Kidney (tissue), 14 donors: ENCODE measurements around the gene OR2S2. TPM values are rescaled to one million over a fixed set of nuclear protein-coding genes. Genes with fewer than 3 reads are reported as not detected.

ENCODE experiments used
- DNase-seq, 5 donors: peaks; one replicate each; pipeline ENCODE4 v3.0.0-alpha.2; 2013 to 2020
- FAIRE-seq: peaks from 2 replicates; lab custom pipeline; 2012; peaks lifted over from hg19 to GRCh38; lab: Jason Lieb, UNC
- H3K27ac ChIP-seq, 2 donors: one replicate each; pipeline ENCODE4 v1.7.0; 2013; ENCODE audit warnings: low read depth in 2 of 2, low read length in 2 of 2, inconsistent platforms in 1 of 2
- H3K27me3 ChIP-seq: one replicate; pipeline ENCODE4 v1.7.1; 2013; ENCODE audit warnings: low read length, inconsistent platforms; ENCODE audit not compliant: control insufficient read depth, insufficient read depth
- H3K36me3 ChIP-seq, 3 donors: one replicate each; pipeline versions ENCODE4 v1.7.0 to v1.7.1; 2013; ENCODE audit warnings: low read length in 3 of 3, control low read depth in 1 of 3, inconsistent platforms in 1 of 3; ENCODE audit not compliant: insufficient read depth in 3 of 3, control insufficient read depth in 2 of 3
- H3K4me1 ChIP-seq, 3 donors: one replicate each; pipeline versions ENCODE4 v1.7.0 to v1.7.1; 2013; ENCODE audit warnings: low read length in 3 of 3, inconsistent platforms in 1 of 3, low read depth in 1 of 3; ENCODE audit not compliant: control insufficient read depth in 2 of 3, insufficient read depth in 2 of 3
- H3K4me3 ChIP-seq, 3 donors: one replicate each; pipeline versions ENCODE4 v1.7.0 to v1.8.1; 2013; ENCODE audit warnings: low read length in 3 of 3, control low read depth in 1 of 3, inconsistent platforms in 1 of 3
- H3K9ac ChIP-seq, 3 donors: one replicate each; pipeline versions ENCODE4 v1.7.0 to v1.7.1; 2013; ENCODE audit warnings: low read length in 3 of 3, control low read depth in 1 of 3, inconsistent platforms in 1 of 3
- H3K9me3 ChIP-seq, 3 donors: one replicate each; pipeline versions ENCODE4 v1.7.0 to v1.7.1; 2013; ENCODE audit warnings: low read length in 3 of 3, control low read depth in 1 of 3, inconsistent platforms in 1 of 3; ENCODE audit not compliant: control insufficient read depth in 2 of 3, insufficient read depth in 1 of 3
- CTCF ChIP-seq: IDR thresholded peaks from 3 replicates; pipeline ENCODE4 v1.5.1; 2012; ENCODE audit warnings: mild to moderate bottlenecking, moderate library complexity, borderline replicate concordance; ENCODE audit not compliant: insufficient read depth; ENCODE audit errors: extremely low read depth
- intact Hi-C: fragments of 100-400 bp; cut with DNase I; formaldehyde crosslinking; loops from one replicate; pipeline ENCODE4 v1.11.1; 2022
- polyA plus RNA-seq: library from polyadenylated mRNA; stranded (reverse); fragments of 350-450 nt; fragmentation: Illumina TruSeq; extraction: RNeasy Lipid Tissue Mini Kit (QIAGEN cat#74804); gene quantifications from one replicate; pipeline ENCODE4 v1.2.3, GENCODE V29; 2014; ENCODE audit warnings: low read depth, low replicate concordance; ENCODE audit not compliant: insufficient read depth
- total RNA-seq: library from RNA; stranded (reverse); fragmentation: NEBNext Ultra II Directional; extraction: Animal tissue kit (Norgen Biotek cat#: 25700); gene quantifications from one replicate; pipeline ENCODE4 v1.2.1, GENCODE V29; 2021
- donor health status: control.
- donor health status: control.
- donor health status: control.
- donor health status: control.
- donor health status: control.
- donor health status: DM: yes; HTN: yes; CAD: no.
- donor health status: Normal renal cell carcinoma (clear cell type).

OR2S2 gene
- total and polyA plus RNA-seq, 2 donors from 2014 or later = not detected

- Histone ChIP-seq H3K27me3 (peaks cover 2% of the 10 kb centered on the region), H3K9me3 (no peaks in the 10 kb centered on the region), H3K4me1 (peaks cover 0 to 4% (median 3%) of the 10 kb centered on the region in 3 donors), H3K27ac (no peak overlapping the region), H3K4me3 (no peak overlapping the region), H3K9ac (no peak overlapping the region), H3K36me3 (no peaks in the 10 kb centered on the region)
- intact Hi-C loops = no loop called here
- DNase-seq (peak in 2 of 5 donors; percentile 36 to 49), FAIRE-seq (no peak)
- TF ChIP-seq CTCF = no peak
Measured at GRCh38 chr9:35948901-35949318, 9.0 kb downstream of the OR2S2 start.

GRCh38 chr9:35948451-35948850, 9.5 kb downstream of the OR2S2 start:
- Histone ChIP-seq H3K4me1 (peaks cover 0 to 4% (median 3%) of the 10 kb centered on the region in 3 donors), H3K9ac (no peak overlapping the region), H3K27ac (no peak overlapping the region), H3K9me3 (no peaks in the 10 kb centered on the region), H3K27me3 (peaks cover 2% of the 10 kb centered on the region), H3K36me3 (no peaks in the 10 kb centered on the region), H3K4me3 (no peak overlapping the region)
- no peak for DNase-seq
- TF ChIP-seq CTCF = no peak
- no peak for FAIRE-seq
- intact Hi-C loops = no loop called here

GRCh38 chr9:35945341-35946018, 12.5 kb downstream of the OR2S2 start:
- peaks cover 0 to 5% (median 4%) of the 10 kb centered on the region in 3 donors for H3K4me1 ChIP-seq
- intact Hi-C loops = no loop called here
- peak overlapping the region in 2 of 3 donors; percentile 1 to 42 for H3K4me3 ChIP-seq
- FAIRE-seq = peak; percentile 29
- peak; percentile 78 to 93 (median 89) for DNase-seq
- H3K9ac ChIP-seq = no peak overlapping the region
- no peaks in the 10 kb centered on the region for H3K36me3 ChIP-seq
- no peaks in the 10 kb centered on the region for H3K27me3 ChIP-seq
- no peaks in the 10 kb centered on the region for H3K9me3 ChIP-seq
- peak; percentile 80 for TF ChIP-seq CTCF
- no peak overlapping the region for H3K27ac ChIP-seq
